ENCODE measurements around the gene OR4K5. TPM values are rescaled to one million over a fixed set of nuclear protein-coding genes. Genes with fewer than 3 reads are reported as not detected.

The OR4K5 gene
- total RNA-seq, 1 experiment from 2014 or later: not detected

DNA sequence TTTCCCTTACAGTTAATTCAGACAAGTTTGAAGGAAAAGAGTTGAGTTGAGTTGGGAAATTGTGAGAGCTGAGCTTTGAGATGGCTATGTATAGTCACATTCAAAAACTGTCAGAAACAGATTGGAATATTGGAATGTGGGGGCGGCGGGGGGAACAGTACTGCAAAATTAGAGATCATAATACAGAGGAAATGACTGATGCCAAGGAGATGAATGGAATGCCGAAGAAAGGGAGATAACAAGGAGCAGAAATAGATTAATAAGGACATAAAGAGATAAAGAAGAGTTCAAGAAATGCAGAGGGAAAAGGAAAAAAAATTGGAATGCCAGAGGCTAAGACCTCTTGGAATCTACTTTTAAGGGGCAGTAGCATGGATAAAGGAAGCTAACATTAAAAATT lies 3.2 kb upstream of the OR4K5 start:
- intact Hi-C loops (cut with micrococcal nuclease; ENCODE audit: unreplicated experiment): no loop called here

DNA sequence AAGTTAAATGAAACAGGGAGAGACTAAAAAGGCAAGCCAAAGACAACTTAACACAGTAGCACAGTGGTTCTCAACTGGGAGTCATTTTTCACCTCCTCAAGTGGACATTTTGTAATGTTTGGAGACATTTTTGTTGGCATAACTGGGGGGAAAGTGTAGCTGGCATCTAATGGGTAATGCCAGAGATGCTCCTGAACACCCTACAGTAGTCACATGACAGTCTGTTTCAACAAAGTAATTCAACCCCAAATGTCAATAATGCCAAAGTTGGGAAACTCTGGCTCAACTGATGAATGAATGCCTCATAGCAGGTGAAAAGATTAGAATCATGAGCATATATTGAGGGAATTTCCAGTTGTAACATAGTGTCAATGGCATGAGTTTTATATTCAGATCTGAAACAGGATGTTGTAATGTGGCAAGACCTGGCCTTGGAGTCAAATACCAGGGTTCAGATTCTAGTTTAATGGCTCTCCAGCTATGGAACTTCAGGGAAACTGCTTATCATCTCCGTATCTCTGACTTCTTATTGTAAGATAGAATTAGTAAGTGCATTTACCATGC lies 2.4 kb upstream of the OR4K5 start:
- no peaks in the 10 kb centered on the region for H3K27me3 ChIP-seq (replicated peaks; ENCODE audit: insufficient read depth, low read depth, low read length, poor library complexity)
- no peak overlapping the region for H3K4me3 ChIP-seq (ENCODE audit: low read depth, low read length, poor library complexity, severe bottlenecking)
- no peak for TF ChIP-seq EZH2 (IDR thresholded peaks at IDR 0.05; ENCODE audit: borderline replicate concordance, low read depth, low read length, poor library complexity, severe bottlenecking)
- TF ChIP-seq, protein P1, sequence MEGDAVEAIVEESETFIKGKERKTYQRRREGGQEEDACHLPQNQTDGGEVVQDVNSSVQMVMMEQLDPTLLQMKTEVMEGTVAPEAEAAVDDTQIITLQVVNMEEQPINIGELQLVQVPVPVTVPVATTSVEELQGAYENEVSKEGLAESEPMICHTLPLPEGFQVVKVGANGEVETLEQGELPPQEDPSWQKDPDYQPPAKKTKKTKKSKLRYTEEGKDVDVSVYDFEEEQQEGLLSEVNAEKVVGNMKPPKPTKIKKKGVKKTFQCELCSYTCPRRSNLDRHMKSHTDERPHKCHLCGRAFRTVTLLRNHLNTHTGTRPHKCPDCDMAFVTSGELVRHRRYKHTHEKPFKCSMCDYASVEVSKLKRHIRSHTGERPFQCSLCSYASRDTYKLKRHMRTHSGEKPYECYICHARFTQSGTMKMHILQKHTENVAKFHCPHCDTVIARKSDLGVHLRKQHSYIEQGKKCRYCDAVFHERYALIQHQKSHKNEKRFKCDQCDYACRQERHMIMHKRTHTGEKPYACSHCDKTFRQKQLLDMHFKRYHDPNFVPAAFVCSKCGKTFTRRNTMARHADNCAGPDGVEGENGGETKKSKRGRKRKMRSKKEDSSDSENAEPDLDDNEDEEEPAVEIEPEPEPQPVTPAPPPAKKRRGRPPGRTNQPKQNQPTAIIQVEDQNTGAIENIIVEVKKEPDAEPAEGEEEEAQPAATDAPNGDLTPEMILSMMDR (conservative IDR thresholded peaks at IDR 0.05; ENCODE audit: low read depth, low read length): no peak
- no peaks in the 10 kb centered on the region for H3K4me1 ChIP-seq (ENCODE audit: insufficient read depth, low read length, poor library complexity, severe bottlenecking)
- H3K36me3 ChIP-seq (ENCODE audit: insufficient read depth, low read length, poor library complexity, severe bottlenecking): no peaks in the 10 kb centered on the region
- CTCF ChIA-PET: no interaction called here
- no peaks in the 10 kb centered on the region for H3K9me3 ChIP-seq (ENCODE audit: low read depth, low read length, poor library complexity, severe bottlenecking)
- intact Hi-C loops (cut with micrococcal nuclease; ENCODE audit: unreplicated experiment): no loop called here
- H3K27ac ChIP-seq (ENCODE audit: low read depth, low read length, poor library complexity, severe bottlenecking): no peak overlapping the region
- no peak for DNase-seq (ENCODE audit: low spot score)
- POLR2A ChIA-PET (ENCODE audit: low non-redundant PET): no interaction called here
- BruUV-seq (replicated peaks): no TSS peak

More for the DNA sequence above, 3.2 kb upstream of the OR4K5 start:
- H3K9me3 ChIP-seq (ENCODE audit: low read depth, low read length, poor library complexity, severe bottlenecking): no peaks in the 10 kb centered on the region
- DNase-seq (ENCODE audit: low spot score): no peak
- H3K27ac ChIP-seq (ENCODE audit: low read depth, low read length, poor library complexity, severe bottlenecking): no peak overlapping the region
- ChIA-PET POLR2A (ENCODE audit: low non-redundant PET) (no interaction called here), CTCF (no interaction called here)
- no peaks in the 10 kb centered on the region for H3K27me3 ChIP-seq (replicated peaks; ENCODE audit: insufficient read depth, low read depth, low read length, poor library complexity)
- TF ChIP-seq EZH2 (IDR thresholded peaks at IDR 0.05; ENCODE audit: borderline replicate concordance, low read depth, low read length, poor library complexity, severe bottlenecking): no peak
- no peaks in the 10 kb centered on the region for H3K36me3 ChIP-seq (ENCODE audit: insufficient read depth, low read length, poor library complexity, severe bottlenecking)
- no peak overlapping the region for H3K4me3 ChIP-seq (ENCODE audit: low read depth, low read length, poor library complexity, severe bottlenecking)
- H3K4me1 ChIP-seq (ENCODE audit: insufficient read depth, low read length, poor library complexity, severe bottlenecking): no peaks in the 10 kb centered on the region
- BruUV-seq (replicated peaks): no TSS peak

DNA sequence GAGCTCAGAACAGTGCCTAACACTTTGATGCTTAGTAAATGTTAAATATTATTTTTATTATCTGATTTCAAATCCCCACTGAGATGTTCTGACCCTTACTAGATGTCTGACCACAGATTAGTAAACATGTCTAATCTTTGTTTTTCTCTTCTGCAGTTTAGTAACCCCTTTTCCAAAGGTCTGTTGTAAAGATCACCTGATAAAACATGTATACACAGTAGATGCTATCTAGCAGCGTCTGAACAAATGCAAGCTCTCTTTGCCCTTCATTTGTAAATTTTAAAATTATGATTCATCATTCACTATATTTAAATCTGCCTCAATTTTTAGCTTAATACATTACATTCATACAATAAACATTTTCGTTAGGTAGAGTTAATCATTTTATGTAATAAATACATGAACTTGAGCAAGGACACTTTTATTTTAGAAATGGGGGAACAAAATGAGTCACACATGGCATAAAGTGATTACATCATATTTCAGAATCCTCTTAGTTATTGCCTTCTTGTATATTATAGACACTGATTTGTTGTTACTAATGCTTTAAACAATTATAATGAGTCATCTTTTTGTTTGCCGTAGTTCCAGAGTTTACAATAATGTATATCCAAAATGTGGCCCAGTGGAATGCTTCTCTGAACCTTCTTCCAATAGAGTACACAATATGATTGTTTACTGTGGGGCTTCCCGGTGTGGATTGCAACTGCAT lies 1.7 kb upstream of the OR4K5 start:
- no TSS peak for BruUV-seq (replicated peaks)
- H3K4me3 ChIP-seq (ENCODE audit: low read depth, low read length, poor library complexity, severe bottlenecking): no peak overlapping the region
- H3K27ac ChIP-seq (ENCODE audit: low read depth, low read length, poor library complexity, severe bottlenecking): no peak overlapping the region
- CTCF ChIA-PET: no interaction called here
- no peak for TF ChIP-seq EZH2 (IDR thresholded peaks at IDR 0.05; ENCODE audit: borderline replicate concordance, low read depth, low read length, poor library complexity, severe bottlenecking)
- TF ChIP-seq, protein P1 (conservative IDR thresholded peaks at IDR 0.05; ENCODE audit: low read depth, low read length): no peak
- DNase-seq (ENCODE audit: low spot score): no peak
- no peaks in the 10 kb centered on the region for H3K36me3 ChIP-seq (ENCODE audit: insufficient read depth, low read length, poor library complexity, severe bottlenecking)
- intact Hi-C loops (cut with micrococcal nuclease; ENCODE audit: unreplicated experiment): no loop called here
- H3K9me3 ChIP-seq (ENCODE audit: low read depth, low read length, poor library complexity, severe bottlenecking): no peaks in the 10 kb centered on the region
- POLR2A ChIA-PET (ENCODE audit: low non-redundant PET): no interaction called here
- H3K4me1 ChIP-seq (ENCODE audit: insufficient read depth, low read length, poor library complexity, severe bottlenecking): no peaks in the 10 kb centered on the region
- no peaks in the 10 kb centered on the region for H3K27me3 ChIP-seq (replicated peaks; ENCODE audit: insufficient read depth, low read depth, low read length, poor library complexity)

DNA sequence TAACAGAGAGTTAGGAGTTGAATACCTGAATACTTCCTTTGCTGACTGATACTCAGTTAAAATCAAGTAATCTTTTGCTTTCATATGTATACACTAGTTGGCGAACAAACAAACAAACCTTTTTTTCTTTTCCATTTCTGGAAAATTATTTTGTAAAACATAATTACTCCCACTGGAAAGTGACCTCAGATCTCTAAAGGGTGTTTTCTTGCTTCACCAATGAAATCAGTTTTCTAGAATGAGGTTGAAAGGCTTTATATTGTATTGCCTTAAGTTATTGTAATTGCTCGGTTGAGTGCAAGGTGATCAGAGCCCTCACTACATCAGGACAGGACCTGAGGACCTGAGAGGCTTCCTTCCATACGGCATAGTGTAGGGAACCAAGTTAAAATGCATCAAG lies 10.2 kb downstream of the OR4K5 start, which contains the start of gene OR4K1:
OR4K1 (plus strand) TSS at position 301 of the 400 bp plus-strand sequence. CDS start 4,750 bp downstream, outside the sequence.
- no peaks in the 10 kb centered on the region for H3K4me1 ChIP-seq (ENCODE audit: insufficient read depth, low read length, poor library complexity, severe bottlenecking)
- POLR2A ChIA-PET (ENCODE audit: low non-redundant PET): no interaction called here
- no peak for TF ChIP-seq EZH2 (IDR thresholded peaks at IDR 0.05; ENCODE audit: borderline replicate concordance, low read depth, low read length, poor library complexity, severe bottlenecking)
- TF ChIP-seq, protein P1 (conservative IDR thresholded peaks at IDR 0.05; ENCODE audit: low read depth, low read length): no peak
- CTCF ChIA-PET: no interaction called here
- H3K36me3 ChIP-seq (ENCODE audit: insufficient read depth, low read length, poor library complexity, severe bottlenecking): no peaks in the 10 kb centered on the region
- H3K9me3 ChIP-seq (ENCODE audit: low read depth, low read length, poor library complexity, severe bottlenecking): peaks cover 19% of the 10 kb centered on the region
- no peak within 1 kb of the TSS for H3K4me3 ChIP-seq (ENCODE audit: low read depth, low read length, poor library complexity, severe bottlenecking)
- no peaks in the 10 kb centered on the region for H3K27me3 ChIP-seq (replicated peaks; ENCODE audit: insufficient read depth, low read depth, low read length, poor library complexity)
- no peak within 1 kb of the TSS for H3K27ac ChIP-seq (ENCODE audit: low read depth, low read length, poor library complexity, severe bottlenecking)
- BruUV-seq (replicated peaks): no TSS peak
- intact Hi-C loops (cut with micrococcal nuclease; ENCODE audit: unreplicated experiment): no loop called here
- no peak for DNase-seq (ENCODE audit: low spot score)

Data from A673 (cell line).